GM21360 (cell line): ENCODE measurements around the gene TYW1B.
"Not testable (repeated sequence)": the region's sequence is repeated elsewhere in the genome, so short reads cannot be mapped to it uniquely, and the experiment has no call there.

ENCODE experiments used
- ATAC-seq: cut with Tn5 transposase; IDR thresholded peaks from one replicate; pipeline ENCODE4 v1.9.1; 2021; ENCODE audit warnings: mild to moderate bottlenecking, moderate library complexity; ENCODE audit not compliant: unreplicated experiment

The TYW1B gene

GRCh38 chr7:72580142-72580770, 247.7 kb downstream of the TYW1B start:
- not testable (repeated sequence) for ATAC-seq

- ATAC-seq = no peak
Measured at GRCh38 chr7:72577107-72577506, 250.9 kb downstream of the TYW1B start.

GRCh38 chr7:72561988-72562387, 266.0 kb downstream of the TYW1B start:
- not testable (repeated sequence) for ATAC-seq

GRCh38 chr7:72559546-72559945, 268.5 kb downstream of the TYW1B start:
- ATAC-seq = not testable (repeated sequence)

GRCh38 chr7:72556733-72557132, 271.3 kb downstream of the TYW1B start:
- not testable (repeated sequence) for ATAC-seq

GRCh38 chr7:72555238-72555637, 272.8 kb downstream of the TYW1B start:
- not testable (repeated sequence) for ATAC-seq

GRCh38 chr7:72554401-72554800, 273.6 kb downstream of the TYW1B start:
- not testable (repeated sequence) for ATAC-seq

GRCh38 chr7:72550454-72550853, 277.5 kb downstream of the TYW1B start:
- ATAC-seq = not testable (repeated sequence)

GRCh38 chr7:72546586-72547237, 281.3 kb downstream of the TYW1B start:
- not testable (repeated sequence) for ATAC-seq

GRCh38 chr7:72544531-72544930, 283.5 kb downstream of the TYW1B start:
- ATAC-seq = not testable (repeated sequence)

GRCh38 chr7:72540923-72541322, 287.1 kb downstream of the TYW1B start:
- ATAC-seq = no peak

- ATAC-seq = no peak
Measured at GRCh38 chr7:72540106-72540611, 287.8 kb downstream of the TYW1B start.

GRCh38 chr7:72539702-72540101, 288.3 kb downstream of the TYW1B start:
- no peak for ATAC-seq

- no peak for ATAC-seq
Measured at GRCh38 chr7:72538856-72539255, 289.1 kb downstream of the TYW1B start.

GRCh38 chr7:72538147-72538546, 289.9 kb downstream of the TYW1B start:
- ATAC-seq = no peak

GRCh38 chr7:72536038-72536437, 292.0 kb downstream of the TYW1B start:
- ATAC-seq = not testable (repeated sequence)

- ATAC-seq = not testable (repeated sequence)
Measured at GRCh38 chr7:72531048-72531447, 297.0 kb downstream of the TYW1B start.
